ENCODE data around the gene RGL2.

DNA sequence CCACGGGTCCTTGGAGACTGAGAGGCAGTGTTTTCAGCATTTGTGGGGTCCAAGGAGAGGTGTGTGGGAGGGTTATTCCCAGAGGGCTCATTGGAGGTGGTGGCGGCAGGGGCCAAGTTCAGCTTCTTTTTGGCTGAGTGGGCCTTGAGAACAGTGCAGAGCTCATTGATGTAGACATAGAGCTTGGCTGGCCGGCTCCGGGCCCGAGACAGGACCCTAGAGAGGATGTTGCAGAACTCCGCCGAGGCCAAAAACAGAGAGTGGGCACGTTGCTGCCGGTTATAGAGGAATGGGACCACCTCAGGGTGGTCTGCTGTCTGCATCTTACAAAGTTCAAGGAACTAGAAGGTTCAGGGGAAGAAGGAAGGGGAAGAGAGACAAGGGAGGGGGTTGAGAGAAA lies 22.5 kb upstream of the RGL2 start:
- TF ChIP-seq, protein P1, sequence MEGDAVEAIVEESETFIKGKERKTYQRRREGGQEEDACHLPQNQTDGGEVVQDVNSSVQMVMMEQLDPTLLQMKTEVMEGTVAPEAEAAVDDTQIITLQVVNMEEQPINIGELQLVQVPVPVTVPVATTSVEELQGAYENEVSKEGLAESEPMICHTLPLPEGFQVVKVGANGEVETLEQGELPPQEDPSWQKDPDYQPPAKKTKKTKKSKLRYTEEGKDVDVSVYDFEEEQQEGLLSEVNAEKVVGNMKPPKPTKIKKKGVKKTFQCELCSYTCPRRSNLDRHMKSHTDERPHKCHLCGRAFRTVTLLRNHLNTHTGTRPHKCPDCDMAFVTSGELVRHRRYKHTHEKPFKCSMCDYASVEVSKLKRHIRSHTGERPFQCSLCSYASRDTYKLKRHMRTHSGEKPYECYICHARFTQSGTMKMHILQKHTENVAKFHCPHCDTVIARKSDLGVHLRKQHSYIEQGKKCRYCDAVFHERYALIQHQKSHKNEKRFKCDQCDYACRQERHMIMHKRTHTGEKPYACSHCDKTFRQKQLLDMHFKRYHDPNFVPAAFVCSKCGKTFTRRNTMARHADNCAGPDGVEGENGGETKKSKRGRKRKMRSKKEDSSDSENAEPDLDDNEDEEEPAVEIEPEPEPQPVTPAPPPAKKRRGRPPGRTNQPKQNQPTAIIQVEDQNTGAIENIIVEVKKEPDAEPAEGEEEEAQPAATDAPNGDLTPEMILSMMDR (IDR thresholded peaks at IDR 0.05; ENCODE audit: low read depth, low read length), result no peak
- no peak for TF ChIP-seq EZH2phosphoT487 (IDR thresholded peaks at IDR 0.05; ENCODE audit: low read depth)
